K562 (cell line): Measurements from ENCODE around the gene MYO3B. TPM values are rescaled to one million over a fixed set of nuclear protein-coding genes. Genes with fewer than 3 reads are reported as not detected.

ENCODE experiments used
- ATAC-seq: fragments of 200-7000 bp; cut with Tn5 transposase; 3 replicates; pipeline ENCODE4 v1.9.1; 2020; ENCODE audit warnings: moderate library complexity
- BruUV-seq: library from RNA; stranded (reverse); fragments of 400-500 nt; replicated peaks from 2 replicates; lab custom pipeline; 2021; lab: Mats Ljungman, UMichigan
- CTCF ChIA-PET: fragments of 300-600 bp; formaldehyde crosslinking; extraction: SDS; loops from one replicate; lab custom pipeline; 2021; ENCODE audit warnings: low intra/inter-chr PET ratio; lab: Yijun Ruan, JAX
- POLR2A ChIA-PET: fragments of 300-600, 350-650 bp; sonication (Branson Sonifier 250); formaldehyde crosslinking; extraction: SDS; loops from one replicate; lab custom pipeline; 2021; ENCODE audit warnings: antibody characterized with exemption, inconsistent platforms; lab: Yijun Ruan, JAX
- DNase-seq, 4 experiments: peaks; one replicate each; pipeline versions ENCODE4 v3.0.0 to v3.0.0-alpha.2; 2011 to 2018; ENCODE audit warnings: low spot score in 3 of 4, mixed read lengths in 3 of 4; ENCODE audit errors: extremely low read depth in 1 of 4
- FAIRE-seq: peaks from 2 replicates; lab custom pipeline; 2011; peaks lifted over from hg19 to GRCh38; lab: Jason Lieb, UNC
- H2AFZ ChIP-seq: 2 replicates; pipeline ENCODE4 v1.6.0; 2011; ENCODE audit warnings: low read depth, low read length, control low read depth, inconsistent platforms
- H3K27ac ChIP-seq: fragments of 200-600 bp; 3 replicates; pipeline ENCODE4 v1.8.0; 2011; ENCODE audit warnings: low read depth, mild to moderate bottlenecking, control low read depth, inconsistent platforms, low read length, moderate library complexity, mixed read lengths; ENCODE audit errors: extremely low read depth
- H3K27me3 ChIP-seq, 2 experiments: fragments of 300-600 bp in 1 of 2; 2 replicates in 1 of 2; 3 replicates in 1 of 2; pipeline versions ENCODE4 v1.6.0 to v1.8.0; 2011; ENCODE audit warnings: inconsistent platforms in 2 of 2, low read length in 2 of 2, mild to moderate bottlenecking in 1 of 2, mixed read lengths in 1 of 2, moderate library complexity in 1 of 2; ENCODE audit not compliant: control insufficient read depth in 2 of 2, insufficient read depth in 2 of 2
- H3K36me3 ChIP-seq: fragments of 300-600 bp; 3 replicates; pipeline ENCODE4 v1.8.0; 2011; ENCODE audit warnings: mild to moderate bottlenecking, low read length, inconsistent platforms; ENCODE audit not compliant: control insufficient read depth, insufficient read depth
- H3K4me1 ChIP-seq, 2 experiments: fragments of 200-600 bp in 1 of 2; replicated peaks in 1 of 2; 2 replicates in 1 of 2; 3 replicates in 1 of 2; pipeline versions ENCODE4 v1.5.1 to v1.8.0; 2011; ENCODE audit warnings: inconsistent platforms in 2 of 2, low read length in 2 of 2, mild to moderate bottlenecking in 1 of 2, mixed read lengths in 1 of 2, moderate library complexity in 1 of 2; ENCODE audit not compliant: control insufficient read depth in 2 of 2, insufficient read depth in 2 of 2
- H3K4me2 ChIP-seq: 2 replicates; pipeline ENCODE4 v1.6.1; 2011; ENCODE audit warnings: low read length, control low read depth, inconsistent platforms, mixed read lengths; ENCODE audit not compliant: insufficient read depth
- H3K4me3 ChIP-seq: fragments of 200-600 bp; sonication (generic), shearing (Covaris generic); 2 replicates; pipeline ENCODE4 v1.5.1; 2016; ENCODE audit warnings: control low read depth, inconsistent platforms
- H3K79me2 ChIP-seq: fragments of 200-600 bp; 3 replicates; pipeline ENCODE4 v1.8.0; 2011; ENCODE audit warnings: low read length, inconsistent platforms; ENCODE audit not compliant: control insufficient read depth, insufficient read depth
- H3K9ac ChIP-seq, 2 experiments: 2 replicates each; pipeline versions ENCODE4 v1.6.0 to v1.6.1; 2011; ENCODE audit warnings: low read depth in 2 of 2, low read length in 2 of 2, control low read depth in 1 of 2, inconsistent platforms in 1 of 2, mild to moderate bottlenecking in 1 of 2, mixed read lengths in 1 of 2; ENCODE audit not compliant: insufficient read depth in 1 of 2
- H3K9me1 ChIP-seq: one replicate; pipeline ENCODE4 v1.6.0; 2011; ENCODE audit warnings: inconsistent platforms, mild to moderate bottlenecking, low read length, moderate library complexity; ENCODE audit not compliant: control insufficient read depth, insufficient read depth
- H3K9me3 ChIP-seq: replicated peaks from 2 replicates; pipeline ENCODE4 v1.5.1; 2011; ENCODE audit warnings: low read depth, low read length, inconsistent platforms; ENCODE audit not compliant: control insufficient read depth, insufficient read depth
- H4K20me1 ChIP-seq: replicated peaks from 2 replicates; pipeline ENCODE4 v1.6.1; 2011; ENCODE audit warnings: low read length, inconsistent platforms, mixed read lengths; ENCODE audit not compliant: control insufficient read depth, insufficient read depth
- ARHGAP35 ChIP-seq: fragments of 450-650 bp; IDR thresholded peaks from 2 replicates; pipeline ENCODE4 v1.6.1; 2018; ENCODE audit not compliant: partially characterized antibody
- ETV6 ChIP-seq, 3 experiments: fragments of 150-350 bp in 1 of 3; sonication (generic) in 1 of 3; formaldehyde crosslinking in 1 of 3; IDR thresholded peaks; 2 replicates each; pipeline versions ENCODE4 v1.6.1 to v1.8.0; 2014 to 2022; ENCODE audit warnings: borderline replicate concordance in 2 of 3, low read depth in 2 of 3, antibody characterized with exemption in 1 of 3, low read length in 1 of 3, mild to moderate bottlenecking in 1 of 3, missing genetic modification reagents in 1 of 3
- HDAC1 ChIP-seq, 2 experiments: fragments of 450-650 bp; IDR thresholded peaks; 2 replicates each; pipeline ENCODE4 v1.6.1; 2016 to 2017; ENCODE audit warnings: inconsistent platforms in 1 of 2, mild to moderate bottlenecking in 1 of 2, moderate library complexity in 1 of 2
- HDGF ChIP-seq: fragments of 450-650 bp; IDR thresholded peaks from 2 replicates; pipeline ENCODE4 v1.6.1; 2016
- LARP7 ChIP-seq: fragments of 450-650 bp; IDR thresholded peaks from 2 replicates; pipeline ENCODE4 v1.6.1; 2016
- MEIS2 ChIP-seq: fragments of 450-650 bp; IDR thresholded peaks from 2 replicates; pipeline ENCODE4 v1.6.1; 2014; ENCODE audit warnings: mild to moderate bottlenecking; ENCODE audit not compliant: partially characterized antibody
- OTX1 ChIP-seq: fragments of 450-650 bp; formaldehyde crosslinking; IDR thresholded peaks from 2 replicates; pipeline ENCODE4 v1.4.0; 2022; ENCODE audit warnings: mild to moderate bottlenecking
- PRDM10 ChIP-seq: fragments of 450-650 bp; IDR thresholded peaks from 2 replicates; pipeline ENCODE4 v1.6.1; 2018; ENCODE audit not compliant: partially characterized antibody
- SNIP1 ChIP-seq: fragments of 450-650 bp; IDR thresholded peaks from 2 replicates; pipeline ENCODE4 v1.7.1; 2017; ENCODE audit warnings: low read depth, mild to moderate bottlenecking
- in situ Hi-C: fragments of 300-500 bp; cut with MboI; formaldehyde crosslinking; loops from 4 replicates; pipeline ENCODE4 v1.15.0; 2018; ENCODE audit warnings: inconsistent platforms, mixed read lengths
- intact Hi-C: fragments of 100-400 bp; cut with micrococcal nuclease; formaldehyde crosslinking; loops from 2 replicates; pipeline ENCODE4 v1.14.2; 2022
- polyA plus RNA-seq, 8 experiments: library from polyadenylated mRNA; depleted of rRNA in 4 of 8; stranded (reverse) in 5 of 8; unstranded in 3 of 8; fragments of >200 nt; fragmentation: Nextera tagmentation in 2 of 8; fragmentation: Illumina TruSeq in 1 of 8; extraction: Ambion mirVana in 2 of 8; extraction: Trizol in 1 of 8; gene quantifications; 2 replicates each; pipeline versions ENCODE4 v1.2.1 to v1.2.3, GENCODE V29; 2011 to 2014; ENCODE audit warnings: inconsistent platforms in 1 of 8, missing spikeins in 1 of 8
- total RNA-seq, 7 experiments: library from RNA; depleted of rRNA in 6 of 7; stranded (reverse); fragments of >200 nt in 6 of 7; fragmentation: Illumina TruSeq in 2 of 7; extraction: Trizol in 2 of 7; gene quantifications; 2 replicates each; pipeline versions ENCODE4 v1.2.1 to v1.2.3, GENCODE V29; 2011 to 2021; ENCODE audit warnings: low replicate concordance in 1 of 7
- TF ChIP-seq, protein P1 (sequence below): fragments of 450-650 bp; formaldehyde crosslinking; IDR thresholded peaks from 2 replicates; pipeline ENCODE4 v1.4.0; 2020; ENCODE audit warnings: mild to moderate bottlenecking, moderate library complexity
- TF ChIP-seq, protein P2 (sequence below): IDR thresholded peaks from 2 replicates; pipeline ENCODE4 v1.6.1; 2016; ENCODE audit warnings: missing genetic modification characterization, missing compliant biosample characterization

Gene MYO3B
- total and polyA plus RNA-seq, 9 of the 15 experiments (the other 6 are each of a cell fraction or from before 2014, with no cell fraction given): 2.7 to 6.5 (median 3.6) TPM

GRCh38 chr2:170264522-170264860 is 86.5 kb downstream of the MYO3B start (continued):
- TF ChIP-seq ETV6 (IDR thresholded peaks at IDR 0.05; ENCODE audit: borderline replicate concordance in 1 of 2, low read depth in 2 of 2, low read length in 1 of 2) (no peak), ETV6 (CRISPR knock-in tag; IDR thresholded peaks at IDR 0.05; ENCODE audit: borderline replicate concordance) (no peak), MEIS2 (peak; percentile 57), OTX1 (CRISPR knock-in tag) (no peak)

DNA sequence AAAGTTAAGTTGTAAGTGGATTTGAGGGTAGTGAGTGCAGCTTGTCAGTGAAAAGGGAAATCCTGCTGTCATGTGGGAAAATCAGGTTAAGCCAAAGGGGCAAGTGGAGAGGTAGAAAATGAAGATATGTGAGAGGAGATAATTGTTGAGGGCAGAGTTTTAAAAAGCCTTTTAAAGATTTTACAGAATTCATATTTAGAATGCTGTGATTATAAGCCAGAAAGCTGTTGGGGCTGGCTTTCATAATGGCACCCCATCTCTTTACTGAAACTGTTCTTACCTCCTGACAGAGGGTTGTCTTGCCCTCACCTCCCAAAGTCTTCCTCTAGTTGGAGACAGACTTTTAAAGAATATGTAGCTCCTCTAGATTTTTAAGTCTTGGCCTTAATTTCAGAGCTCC is 86.9 kb downstream of the MYO3B start:
- no peaks in the 10 kb centered on the region; the same call in 1 of the 2 replicates for H3K9me3 ChIP-seq
- H3K4me3 ChIP-seq: no peak overlapping the region
- ChIA-PET POLR2A (interaction anchor here (0.9 to 1.5 kb wide), 5 partner anchors 9 to 22 kb away, joined by 3 to 5 read pairs (median 4); no protein-coding TSS in a partner anchor), CTCF (no interaction called here)
- H3K4me1 ChIP-seq: peaks cover 26 to 41% of the 10 kb centered on the region in 2 experiments
- no TSS peak for BruUV-seq
- no peak overlapping the region for H2AFZ ChIP-seq
- no peaks in the 10 kb centered on the region for H3K9me1 ChIP-seq
- no peaks in the 10 kb centered on the region for H3K36me3 ChIP-seq
- intact Hi-C loops: no loop called here
- in situ Hi-C loops: no loop called here
- H3K27ac ChIP-seq: peak overlapping the region; percentile 86; the same call in 2 of the 3 replicates
- ATAC-seq (no peak), FAIRE-seq (no peak), DNase-seq (no peak)
- H3K4me2 ChIP-seq: no peak overlapping the region
- TF ChIP-seq, protein P1, sequence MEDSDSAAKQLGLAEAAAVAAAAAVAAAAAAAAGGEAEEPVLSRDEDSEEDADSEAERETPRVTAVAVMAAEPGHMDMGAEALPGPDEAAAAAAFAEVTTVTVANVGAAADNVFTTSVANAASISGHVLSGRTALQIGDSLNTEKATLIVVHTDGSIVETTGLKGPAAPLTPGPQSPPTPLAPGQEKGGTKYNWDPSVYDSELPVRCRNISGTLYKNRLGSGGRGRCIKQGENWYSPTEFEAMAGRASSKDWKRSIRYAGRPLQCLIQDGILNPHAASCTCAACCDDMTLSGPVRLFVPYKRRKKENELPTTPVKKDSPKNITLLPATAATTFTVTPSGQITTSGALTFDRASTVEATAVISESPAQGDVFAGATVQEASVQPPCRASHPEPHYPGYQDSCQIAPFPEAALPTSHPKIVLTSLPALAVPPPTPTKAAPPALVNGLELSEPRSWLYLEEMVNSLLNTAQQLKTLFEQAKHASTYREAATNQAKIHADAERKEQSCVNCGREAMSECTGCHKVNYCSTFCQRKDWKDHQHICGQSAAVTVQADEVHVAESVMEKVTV (CRISPR knock-in tag): 0 out of 2 replicates have a peak, but pooled peaks have one; percentile 1
- peak; percentile 12; the same call in 1 of the 2 replicates for TF ChIP-seq LARP7
- no peak for TF ChIP-seq ARHGAP35
- TF ChIP-seq HDGF: 0 out of 2 replicates have a peak, but pooled peaks have one; percentile 32
- TF ChIP-seq SNIP1: no peak
- TF ChIP-seq PRDM10: peak; percentile 59
- TF ChIP-seq, protein P2, sequence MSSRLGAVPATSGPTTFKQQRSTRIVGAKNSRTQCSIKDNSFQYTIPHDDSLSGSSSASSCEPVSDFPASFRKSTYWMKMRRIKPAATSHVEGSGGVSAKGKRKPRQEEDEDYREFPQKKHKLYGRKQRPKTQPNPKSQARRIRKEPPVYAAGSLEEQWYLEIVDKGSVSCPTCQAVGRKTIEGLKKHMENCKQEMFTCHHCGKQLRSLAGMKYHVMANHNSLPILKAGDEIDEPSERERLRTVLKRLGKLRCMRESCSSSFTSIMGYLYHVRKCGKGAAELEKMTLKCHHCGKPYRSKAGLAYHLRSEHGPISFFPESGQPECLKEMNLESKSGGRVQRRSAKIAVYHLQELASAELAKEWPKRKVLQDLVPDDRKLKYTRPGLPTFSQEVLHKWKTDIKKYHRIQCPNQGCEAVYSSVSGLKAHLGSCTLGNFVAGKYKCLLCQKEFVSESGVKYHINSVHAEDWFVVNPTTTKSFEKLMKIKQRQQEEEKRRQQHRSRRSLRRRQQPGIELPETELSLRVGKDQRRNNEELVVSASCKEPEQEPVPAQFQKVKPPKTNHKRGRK (tag): peak; percentile 58
- peak in 1 of 2 experiments; percentile 42; a peak in 1 of 4 replicates for TF ChIP-seq HDAC1 (IDR thresholded peaks at IDR 0.05)
- H4K20me1 ChIP-seq: no peaks in the 10 kb centered on the region
- H3K27me3 ChIP-seq: no peaks in the 10 kb centered on the region
- no peaks in the 10 kb centered on the region for H3K79me2 ChIP-seq
- H3K9ac ChIP-seq: no peak overlapping the region
